ENCODE data around the gene SPAG17. TPM values are rescaled to one million over a fixed set of nuclear protein-coding genes. Genes with fewer than 3 reads are reported as not detected.
A peak's percentile ranks its signal among the peaks of the same experiment; 100 is the strongest.

SPAG17 gene
- total RNA-seq, 1 donor from 2014 or later = not detected

DNA sequence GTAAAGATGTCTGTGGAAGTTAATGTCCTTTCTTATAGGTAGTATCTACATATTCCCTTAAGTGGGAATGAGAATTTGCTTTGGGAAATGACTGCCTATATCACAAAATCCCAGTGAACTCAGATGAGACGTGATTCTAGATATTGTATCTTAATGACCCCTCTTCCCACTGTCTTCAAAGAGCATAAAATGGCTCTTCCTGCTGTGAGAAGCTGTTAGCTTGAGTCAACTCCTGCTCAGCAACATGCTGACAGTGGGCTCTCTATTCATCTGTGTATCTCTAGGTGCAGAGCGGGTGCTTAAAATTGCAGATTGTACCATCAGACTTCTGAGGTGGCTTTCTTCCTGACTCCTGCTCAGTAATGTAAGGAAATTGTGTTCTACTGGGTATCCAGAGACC lies 100.6 kb downstream of the SPAG17 start:
- Histone ChIP-seq H3K36me3 (no peaks in the 10 kb centered on the region), H3K4me3 (no peak overlapping the region), H3K27ac (replicated peaks) (no peak overlapping the region), H3K27me3 (ENCODE audit: low read depth) (peaks cover 18% of the 10 kb centered on the region), H3K9me3 (replicated peaks) (peaks cover 7% of the 10 kb centered on the region), H3K4me1 (no peaks in the 10 kb centered on the region)
- intact Hi-C loops (cut with micrococcal nuclease) = no loop called here
- TF ChIP-seq, protein P1, sequence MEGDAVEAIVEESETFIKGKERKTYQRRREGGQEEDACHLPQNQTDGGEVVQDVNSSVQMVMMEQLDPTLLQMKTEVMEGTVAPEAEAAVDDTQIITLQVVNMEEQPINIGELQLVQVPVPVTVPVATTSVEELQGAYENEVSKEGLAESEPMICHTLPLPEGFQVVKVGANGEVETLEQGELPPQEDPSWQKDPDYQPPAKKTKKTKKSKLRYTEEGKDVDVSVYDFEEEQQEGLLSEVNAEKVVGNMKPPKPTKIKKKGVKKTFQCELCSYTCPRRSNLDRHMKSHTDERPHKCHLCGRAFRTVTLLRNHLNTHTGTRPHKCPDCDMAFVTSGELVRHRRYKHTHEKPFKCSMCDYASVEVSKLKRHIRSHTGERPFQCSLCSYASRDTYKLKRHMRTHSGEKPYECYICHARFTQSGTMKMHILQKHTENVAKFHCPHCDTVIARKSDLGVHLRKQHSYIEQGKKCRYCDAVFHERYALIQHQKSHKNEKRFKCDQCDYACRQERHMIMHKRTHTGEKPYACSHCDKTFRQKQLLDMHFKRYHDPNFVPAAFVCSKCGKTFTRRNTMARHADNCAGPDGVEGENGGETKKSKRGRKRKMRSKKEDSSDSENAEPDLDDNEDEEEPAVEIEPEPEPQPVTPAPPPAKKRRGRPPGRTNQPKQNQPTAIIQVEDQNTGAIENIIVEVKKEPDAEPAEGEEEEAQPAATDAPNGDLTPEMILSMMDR (IDR thresholded peaks at IDR 0.05; ENCODE audit: borderline replicate concordance) = no peak
- DNase-seq = no peak

DNA sequence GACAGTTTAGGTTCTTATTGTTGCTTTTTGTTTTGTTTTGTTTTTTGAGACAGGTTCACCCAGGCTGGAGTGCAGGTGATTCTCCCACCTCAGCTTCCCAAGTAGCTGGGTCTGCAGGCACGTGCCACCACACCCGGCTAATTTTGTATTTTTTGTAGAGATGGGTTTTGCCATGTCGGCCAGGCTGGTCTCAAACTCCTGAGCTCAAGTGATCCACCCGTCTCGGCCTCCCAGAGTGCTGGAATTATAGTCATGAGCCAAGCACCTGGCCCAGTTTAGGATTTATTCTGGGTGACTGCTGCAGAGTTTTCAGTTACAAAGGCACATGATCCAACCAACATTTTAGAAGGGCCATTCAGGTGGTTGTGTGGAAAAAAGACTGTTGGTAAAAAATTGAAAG lies 102.0 kb downstream of the SPAG17 start:
- Histone ChIP-seq H3K27me3 (ENCODE audit: low read depth) (peaks cover 18% of the 10 kb centered on the region), H3K27ac (replicated peaks) (no peak overlapping the region), H3K4me1 (no peaks in the 10 kb centered on the region), H3K9me3 (replicated peaks) (peaks cover 15% of the 10 kb centered on the region), H3K36me3 (no peaks in the 10 kb centered on the region), H3K4me3 (no peak overlapping the region)
- intact Hi-C loops (cut with micrococcal nuclease) = no loop called here
- no peak for DNase-seq
- TF ChIP-seq, protein P1 (IDR thresholded peaks at IDR 0.05; ENCODE audit: borderline replicate concordance) = no peak

GRCh38 chr1:118081387-118081786 lies 103.6 kb downstream of the SPAG17 start:
- H3K27ac ChIP-seq (replicated peaks) = no peak overlapping the region
- H3K4me1 ChIP-seq = no peaks in the 10 kb centered on the region
- H3K27me3 ChIP-seq (ENCODE audit: low read depth) = peaks cover 12% of the 10 kb centered on the region
- peaks cover 15% of the 10 kb centered on the region for H3K9me3 ChIP-seq (replicated peaks)
- TF ChIP-seq, protein P1 (IDR thresholded peaks at IDR 0.05; ENCODE audit: borderline replicate concordance) = no peak
- H3K4me3 ChIP-seq = no peak overlapping the region
- H3K36me3 ChIP-seq = no peaks in the 10 kb centered on the region
- intact Hi-C loops (cut with micrococcal nuclease) = no loop called here
- no peak for DNase-seq

DNA sequence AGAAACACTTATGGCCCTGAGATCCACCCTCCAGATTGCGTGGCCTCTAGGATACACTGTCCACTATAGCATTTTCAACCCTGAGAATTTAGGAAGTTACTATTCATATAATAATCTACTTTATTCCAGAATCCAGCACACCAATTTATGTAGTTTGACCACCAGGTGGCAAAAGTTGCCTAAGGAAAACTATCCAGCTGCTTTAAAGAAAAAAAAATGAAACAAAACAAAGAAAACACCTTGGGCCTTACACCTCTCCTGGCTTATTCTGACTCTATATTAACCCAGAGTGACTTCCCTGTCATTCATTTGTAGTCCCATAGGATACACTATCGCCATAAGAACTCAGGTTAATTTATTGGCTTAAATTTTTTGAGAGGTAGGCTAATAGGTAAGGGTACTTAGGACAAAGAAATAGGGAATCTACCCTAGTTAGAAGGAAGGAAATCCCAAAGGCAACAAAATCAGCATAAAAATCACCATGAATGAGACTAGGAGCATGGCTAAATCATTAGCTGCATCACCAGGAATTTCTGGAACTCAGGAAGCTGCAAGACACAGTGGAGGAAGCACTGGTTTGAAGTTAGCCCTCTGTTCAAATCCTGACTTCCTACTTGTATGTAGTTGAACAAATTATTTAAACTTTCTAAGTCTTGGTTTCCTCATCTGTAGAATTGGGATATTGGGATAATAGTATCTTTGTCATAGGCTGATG lies 107.5 kb downstream of the SPAG17 start:
- TF ChIP-seq, protein P1 (IDR thresholded peaks at IDR 0.05; ENCODE audit: borderline replicate concordance) = peak; percentile 41
- DNase-seq = no peak
- H3K36me3 ChIP-seq = no peaks in the 10 kb centered on the region
- H3K4me3 ChIP-seq = no peak overlapping the region
- H3K27me3 ChIP-seq (ENCODE audit: low read depth) = peaks cover 7% of the 10 kb centered on the region
- H3K9me3 ChIP-seq (replicated peaks) = peaks cover 15% of the 10 kb centered on the region
- intact Hi-C loops (cut with micrococcal nuclease) = no loop called here
- no peaks in the 10 kb centered on the region for H3K4me1 ChIP-seq
- H3K27ac ChIP-seq (replicated peaks) = no peak overlapping the region

DNA sequence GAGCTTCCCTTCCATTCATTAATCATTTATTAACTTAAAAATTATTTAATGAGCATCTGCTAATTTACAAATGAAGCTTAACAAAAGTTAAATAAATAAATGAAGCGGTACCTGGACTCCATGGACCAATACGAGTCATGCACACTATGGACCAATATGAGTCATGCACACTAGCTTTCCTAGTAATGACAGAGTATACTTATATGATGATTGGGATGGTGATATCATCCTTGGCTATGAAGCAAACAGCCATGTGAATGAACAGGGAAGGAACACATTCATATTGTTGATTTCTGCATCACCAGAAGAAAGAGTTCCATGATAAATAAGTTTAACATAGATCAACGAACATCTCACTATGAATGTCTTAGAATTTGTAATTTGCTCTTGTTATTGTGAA lies 109.9 kb downstream of the SPAG17 start:
- DNase-seq = no peak
- peaks cover 15% of the 10 kb centered on the region for H3K9me3 ChIP-seq (replicated peaks)
- no peaks in the 10 kb centered on the region for H3K4me1 ChIP-seq
- intact Hi-C loops (cut with micrococcal nuclease) = no loop called here
- H3K36me3 ChIP-seq = no peaks in the 10 kb centered on the region
- H3K27ac ChIP-seq (replicated peaks) = no peak overlapping the region
- TF ChIP-seq, protein P1 (IDR thresholded peaks at IDR 0.05; ENCODE audit: borderline replicate concordance) = no peak
- H3K27me3 ChIP-seq (ENCODE audit: low read depth) = peaks cover 11% of the 10 kb centered on the region
- H3K4me3 ChIP-seq = no peak overlapping the region
